ENCODE data around the gene SLC35F1.

The SLC35F1 gene

GRCh38 chr6:118092086-118092485 lies 185.0 kb downstream of the SLC35F1 start:
- CTCF ChIA-PET: no interaction called here
- no peak for TF ChIP-seq CTBP1 (IDR thresholded peaks at IDR 0.05; ENCODE audit: borderline replicate concordance)
- DNase-seq (ENCODE audit: extremely low spot score): no peak
- POLR2A ChIA-PET: no interaction called here

DNA sequence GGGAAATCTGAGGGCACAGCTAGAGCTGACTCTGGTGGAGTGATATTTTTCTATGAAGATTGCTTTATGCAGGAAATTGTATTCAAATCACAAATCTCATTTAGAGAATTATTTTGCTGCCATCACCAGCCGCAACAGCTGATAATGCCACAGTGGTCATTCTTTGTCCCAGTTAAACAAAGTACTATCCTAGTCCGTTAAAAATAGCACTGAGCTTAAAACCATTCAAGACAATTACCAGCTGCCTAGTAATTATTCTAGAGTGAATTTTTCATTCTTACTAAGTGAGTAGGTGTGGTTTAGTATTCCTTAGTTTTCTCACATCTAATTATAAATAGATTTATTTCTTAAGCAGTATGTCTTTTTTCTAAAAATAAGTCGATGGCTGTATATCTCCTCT lies 190.5 kb downstream of the SLC35F1 start:
- TF ChIP-seq TARDBP (IDR thresholded peaks at IDR 0.05): no peak
- TF ChIP-seq CTBP1 (IDR thresholded peaks at IDR 0.05; ENCODE audit: borderline replicate concordance): no peak
- no peak for TF ChIP-seq FOXK2 (IDR thresholded peaks at IDR 0.05)
- no peak for TF ChIP-seq ELF4 (IDR thresholded peaks at IDR 0.05)
- no peak for TF ChIP-seq BHLHE40 (IDR thresholded peaks at IDR 0.05; ENCODE audit: borderline replicate concordance)
- CTCF ChIA-PET: interaction anchor here (0.7 kb wide), 1 partner anchor 9 kb away, joined by 4 read pairs; no protein-coding TSS in a partner anchor
- POLR2A ChIA-PET: no interaction called here
- no peak for DNase-seq (ENCODE audit: extremely low spot score)

DNA sequence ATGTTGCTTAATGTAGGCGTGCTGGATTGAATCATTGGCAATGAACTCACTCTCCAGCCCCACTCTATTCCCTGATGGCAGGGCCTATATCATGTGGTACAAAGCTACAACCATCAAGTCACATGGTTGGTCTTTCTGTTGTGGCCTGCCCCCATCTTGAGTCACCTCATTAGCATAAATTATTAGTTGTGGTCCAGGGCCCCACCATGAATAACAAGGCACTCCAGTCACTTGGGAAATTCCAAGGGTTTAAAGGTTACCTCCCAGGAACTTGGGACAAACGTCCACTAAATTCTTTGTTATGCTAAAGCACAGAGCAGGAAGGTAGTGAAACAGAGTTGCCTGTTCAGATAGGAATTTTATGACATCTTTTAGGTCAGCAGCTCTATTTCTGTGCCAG lies 193.7 kb downstream of the SLC35F1 start:
- no peak for TF ChIP-seq LEF1 (IDR thresholded peaks at IDR 0.05; ENCODE audit: borderline replicate concordance)
- TF ChIP-seq FOXA1 (IDR thresholded peaks at IDR 0.05): no peak
- no peak for TF ChIP-seq TARDBP (IDR thresholded peaks at IDR 0.05)
- no peak for TF ChIP-seq CTBP1 (IDR thresholded peaks at IDR 0.05; ENCODE audit: borderline replicate concordance)
- no peak for TF ChIP-seq HDGF (IDR thresholded peaks at IDR 0.05; ENCODE audit: borderline replicate concordance)
- TF ChIP-seq FOXK2 (IDR thresholded peaks at IDR 0.05): no peak
- no peak for TF ChIP-seq ZNF384 (IDR thresholded peaks at IDR 0.05)
- no peak for TF ChIP-seq SUZ12 (IDR thresholded peaks at IDR 0.05)
- no peak for TF ChIP-seq SP1 (IDR thresholded peaks at IDR 0.05)
- no peak for TF ChIP-seq FOXM1 (IDR thresholded peaks at IDR 0.05; ENCODE audit: borderline replicate concordance)
- ChIA-PET POLR2A (no interaction called here), CTCF (interaction anchor here (0.7 kb wide), 1 partner anchor 118 kb away, joined by 3 read pairs; no protein-coding TSS in a partner anchor)
- no peak for DNase-seq (ENCODE audit: extremely low spot score)

DNA sequence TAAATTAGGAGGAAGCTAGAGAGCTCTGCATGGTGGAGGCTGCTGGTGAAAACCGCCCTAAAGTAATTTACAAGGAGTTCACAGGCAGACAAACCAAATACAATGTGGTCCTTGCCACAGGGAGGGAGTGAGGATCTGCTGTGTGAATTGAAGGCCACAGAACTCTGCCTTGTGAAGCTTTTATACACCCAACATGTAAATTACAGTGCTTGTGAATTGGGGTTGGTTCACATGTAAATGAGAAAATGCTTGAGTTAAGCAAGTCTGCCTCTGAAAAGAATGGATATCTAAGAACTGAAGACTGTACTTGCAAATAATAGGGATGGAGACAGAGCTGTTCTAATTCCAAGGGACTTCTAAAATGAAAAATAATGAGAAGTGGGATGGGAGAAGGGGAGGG lies 194.2 kb downstream of the SLC35F1 start:
- ChIA-PET CTCF (interaction anchor here (0.7 kb wide), 1 partner anchor 117 kb away, joined by 3 read pairs; no protein-coding TSS in a partner anchor), POLR2A (no interaction called here)
- DNase-seq (ENCODE audit: extremely low spot score): no peak
- TF ChIP-seq SP1 (IDR thresholded peaks at IDR 0.05) (no peak), NFRKB (IDR thresholded peaks at IDR 0.05) (no peak), FOXA1 (IDR thresholded peaks at IDR 0.05) (no peak), ARNT (IDR thresholded peaks at IDR 0.05) (no peak), FOXM1 (IDR thresholded peaks at IDR 0.05; ENCODE audit: borderline replicate concordance) (no peak), CTBP1 (IDR thresholded peaks at IDR 0.05; ENCODE audit: borderline replicate concordance) (no peak), SUZ12 (IDR thresholded peaks at IDR 0.05) (no peak), FOXK2 (IDR thresholded peaks at IDR 0.05) (no peak), LEF1 (IDR thresholded peaks at IDR 0.05; ENCODE audit: borderline replicate concordance) (no peak), L3MBTL2 (conservative IDR thresholded peaks at IDR 0.05) (no peak), BHLHE40 (IDR thresholded peaks at IDR 0.05; ENCODE audit: borderline replicate concordance) (no peak), ZNF384 (IDR thresholded peaks at IDR 0.05) (no peak), HDGF (IDR thresholded peaks at IDR 0.05; ENCODE audit: borderline replicate concordance) (no peak), TARDBP (IDR thresholded peaks at IDR 0.05) (no peak), ELF4 (IDR thresholded peaks at IDR 0.05) (no peak)
- TF ChIP-seq, protein P1, sequence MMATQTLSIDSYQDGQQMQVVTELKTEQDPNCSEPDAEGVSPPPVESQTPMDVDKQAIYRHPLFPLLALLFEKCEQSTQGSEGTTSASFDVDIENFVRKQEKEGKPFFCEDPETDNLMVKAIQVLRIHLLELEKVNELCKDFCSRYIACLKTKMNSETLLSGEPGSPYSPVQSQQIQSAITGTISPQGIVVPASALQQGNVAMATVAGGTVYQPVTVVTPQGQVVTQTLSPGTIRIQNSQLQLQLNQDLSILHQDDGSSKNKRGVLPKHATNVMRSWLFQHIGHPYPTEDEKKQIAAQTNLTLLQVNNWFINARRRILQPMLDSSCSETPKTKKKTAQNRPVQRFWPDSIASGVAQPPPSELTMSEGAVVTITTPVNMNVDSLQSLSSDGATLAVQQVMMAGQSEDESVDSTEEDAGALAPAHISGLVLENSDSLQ (IDR thresholded peaks at IDR 0.05): no peak

GRCh38 chr6:118101831-118102345 lies 194.8 kb downstream of the SLC35F1 start:
- POLR2A ChIA-PET: no interaction called here
- TF ChIP-seq CTBP1 (IDR thresholded peaks at IDR 0.05; ENCODE audit: borderline replicate concordance): no peak
- TF ChIP-seq ELF4 (IDR thresholded peaks at IDR 0.05): no peak
- TF ChIP-seq FOXK2 (IDR thresholded peaks at IDR 0.05): no peak
- no peak for TF ChIP-seq TARDBP (IDR thresholded peaks at IDR 0.05)
- TF ChIP-seq NFRKB (IDR thresholded peaks at IDR 0.05): no peak
- TF ChIP-seq ARNT (IDR thresholded peaks at IDR 0.05): no peak
- no peak for TF ChIP-seq LEF1 (IDR thresholded peaks at IDR 0.05; ENCODE audit: borderline replicate concordance)
- no peak for TF ChIP-seq SUZ12 (IDR thresholded peaks at IDR 0.05)
- no peak for TF ChIP-seq FOXM1 (IDR thresholded peaks at IDR 0.05; ENCODE audit: borderline replicate concordance)
- DNase-seq (ENCODE audit: extremely low spot score): no peak
- CTCF ChIA-PET: interaction anchor here (0.5 kb wide), 1 partner anchor 63 kb away, joined by 3 read pairs; no protein-coding TSS in a partner anchor

- DNase-seq (ENCODE audit: extremely low spot score): no peak
- POLR2A ChIA-PET: no interaction called here
- TF ChIP-seq, protein P1 (IDR thresholded peaks at IDR 0.05): no peak
- CTCF ChIA-PET: interaction anchor here (0.5 kb wide), 1 partner anchor 62 kb away, joined by 3 read pairs; no protein-coding TSS in a partner anchor
These were observed 195.3 kb downstream of the SLC35F1 start for GRCh38 chr6:118102401-118102800.

DNA sequence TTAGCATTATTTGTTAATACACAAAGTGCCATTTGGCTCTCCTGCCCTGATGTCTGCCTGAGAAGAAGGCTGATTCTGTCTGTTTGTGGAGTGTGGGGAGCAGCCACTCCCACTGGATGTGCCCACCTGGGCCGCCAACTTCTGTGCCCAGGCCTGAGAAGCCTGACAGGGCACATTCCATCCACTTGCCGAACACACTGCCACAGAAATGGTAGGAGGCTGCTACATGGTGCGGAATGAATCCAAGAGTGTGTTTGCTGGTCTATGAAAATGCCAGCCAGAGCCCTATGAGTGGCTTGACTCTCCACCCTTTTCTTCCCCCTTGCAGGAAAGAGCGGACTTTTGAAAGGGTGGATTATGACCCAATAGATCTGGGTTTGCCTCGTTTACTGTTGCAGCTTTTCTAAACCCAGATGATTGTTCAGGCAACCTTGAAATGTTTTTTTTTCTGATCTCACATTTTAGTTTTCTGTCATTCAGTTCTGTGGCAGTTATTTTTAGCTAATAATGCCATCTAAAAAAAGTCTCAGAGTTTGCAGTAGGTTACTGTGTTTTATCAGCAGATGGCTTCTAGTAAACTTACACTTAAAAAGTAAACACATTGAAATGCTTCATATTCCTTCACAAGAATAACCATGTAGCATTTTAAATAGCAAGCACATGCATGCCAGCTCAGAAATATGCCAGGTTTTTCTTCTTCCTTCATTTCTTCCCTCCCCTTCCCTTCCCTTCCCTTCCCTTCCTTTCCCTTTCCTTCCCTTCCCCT lies 196.5 kb downstream of the SLC35F1 start:
- POLR2A ChIA-PET: no interaction called here

More for the DNA sequence above, 196.5 kb downstream of the SLC35F1 start:
- no peak for DNase-seq (ENCODE audit: extremely low spot score)
- CTCF ChIA-PET: no interaction called here
- no peak for TF ChIP-seq TARDBP (IDR thresholded peaks at IDR 0.05)
- no peak for TF ChIP-seq FOXK2 (IDR thresholded peaks at IDR 0.05)
- TF ChIP-seq SP1 (IDR thresholded peaks at IDR 0.05): no peak
- no peak for TF ChIP-seq FOXM1 (IDR thresholded peaks at IDR 0.05; ENCODE audit: borderline replicate concordance)
- no peak for TF ChIP-seq ARNT (IDR thresholded peaks at IDR 0.05)
- TF ChIP-seq SUZ12 (IDR thresholded peaks at IDR 0.05): no peak
- TF ChIP-seq ZNF384 (IDR thresholded peaks at IDR 0.05): no peak
- TF ChIP-seq, protein P1 (IDR thresholded peaks at IDR 0.05): no peak
